Kidney epithelial cell (primary cell): ENCODE measurements around the gene KIF18B. TPM values are rescaled to one million over a fixed set of nuclear protein-coding genes. Genes with fewer than 3 reads are reported as not detected.

ENCODE experiments used
- DNase-seq: peaks from one replicate; pipeline ENCODE4 v3.0.0-alpha.2; 2010; ENCODE audit warnings: low read depth
- H3K27me3 ChIP-seq: 2 replicates; pipeline ENCODE4 v1.6.0; 2011; ENCODE audit warnings: low read length; ENCODE audit not compliant: control insufficient read depth, insufficient read depth
- H3K36me3 ChIP-seq: 2 replicates; pipeline ENCODE4 v1.5.1; 2011; ENCODE audit warnings: low read length; ENCODE audit not compliant: control insufficient read depth, insufficient read depth
- H3K4me3 ChIP-seq: 2 replicates; pipeline ENCODE4 v1.5.1; 2011; ENCODE audit warnings: low read depth, mild to moderate bottlenecking, control low read depth, low read length
- CTCF ChIP-seq: IDR thresholded peaks from 2 replicates; pipeline ENCODE4 v1.5.1; 2011; ENCODE audit warnings: mild to moderate bottlenecking, moderate library complexity, low read length, control low read depth, inconsistent platforms; ENCODE audit not compliant: insufficient read depth, poor library complexity, severe bottlenecking
- total RNA-seq: library from RNA; depleted of rRNA; stranded (reverse); fragments of >200 nt; gene quantifications from 2 replicates; pipeline ENCODE4 v1.2.3, GENCODE V29; 2015

The KIF18B gene
- total RNA-seq, 1 donor from 2014 or later: 1.4 TPM

DNA sequence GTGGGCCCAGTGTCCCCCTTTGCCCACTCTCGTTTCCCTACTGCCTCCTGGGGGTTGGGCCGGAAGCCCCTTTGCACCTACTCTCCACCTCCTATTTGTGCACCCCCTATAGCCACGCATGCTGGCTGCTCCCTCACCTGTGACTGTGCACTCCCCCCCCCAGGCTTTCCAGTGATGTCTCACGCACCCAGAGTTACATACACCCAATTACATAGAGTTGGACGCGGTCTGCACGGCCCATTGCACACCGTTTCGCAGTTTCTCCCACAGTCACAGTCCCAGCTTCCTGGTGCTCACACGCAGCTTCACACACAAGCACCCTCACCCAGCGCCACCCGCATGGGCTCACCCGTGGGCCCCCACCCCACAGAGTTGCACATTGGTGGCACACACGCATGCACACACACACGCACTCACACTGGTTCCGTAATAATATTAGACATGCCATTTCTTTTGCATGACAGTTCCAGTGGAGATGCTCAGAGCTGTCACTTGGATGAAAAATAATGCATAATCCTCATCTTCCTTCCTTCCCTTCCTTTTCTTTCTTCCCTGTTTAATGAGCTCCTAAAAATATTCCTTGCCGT, 42.1 kb upstream of the KIF18B start:
- peaks cover 4% of the 10 kb centered on the region for H3K27me3 ChIP-seq
- DNase-seq: no peak
- H3K36me3 ChIP-seq: no peaks in the 10 kb centered on the region
- no peak for TF ChIP-seq CTCF
- no peak overlapping the region for H3K4me3 ChIP-seq

- no peak for TF ChIP-seq CTCF
- Histone ChIP-seq H3K4me3 (no peak overlapping the region), H3K27me3 (peaks cover 4% of the 10 kb centered on the region), H3K36me3 (no peaks in the 10 kb centered on the region)
- no peak for DNase-seq
Measured at GRCh38 chr17:44988044-44988942, 40.7 kb upstream of the KIF18B start.

DNA sequence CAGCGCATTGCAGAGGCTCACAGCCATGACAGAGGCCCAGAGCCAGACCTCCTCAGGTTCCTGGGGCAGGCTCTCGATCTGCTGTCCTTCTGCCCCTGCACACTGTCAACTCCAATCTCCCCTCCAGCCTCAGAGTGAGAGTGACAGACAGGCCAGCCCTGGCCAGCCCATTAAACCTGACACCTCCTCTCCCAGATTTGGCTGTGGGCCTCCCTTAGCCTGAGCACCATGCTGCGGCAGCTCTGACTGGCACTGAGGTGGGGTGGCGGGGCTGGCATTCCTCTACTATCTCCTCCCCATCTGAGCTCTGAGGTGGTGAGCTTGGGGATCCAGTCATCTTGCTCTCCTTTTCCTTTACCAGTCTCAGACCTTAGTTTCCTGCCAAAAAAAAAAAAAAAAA, 36.0 kb upstream of the KIF18B start:
- Histone ChIP-seq H3K4me3 (no peak overlapping the region), H3K27me3 (peaks cover 2% of the 10 kb centered on the region), H3K36me3 (no peaks in the 10 kb centered on the region)
- no peak for TF ChIP-seq CTCF
- no peak for DNase-seq

DNA sequence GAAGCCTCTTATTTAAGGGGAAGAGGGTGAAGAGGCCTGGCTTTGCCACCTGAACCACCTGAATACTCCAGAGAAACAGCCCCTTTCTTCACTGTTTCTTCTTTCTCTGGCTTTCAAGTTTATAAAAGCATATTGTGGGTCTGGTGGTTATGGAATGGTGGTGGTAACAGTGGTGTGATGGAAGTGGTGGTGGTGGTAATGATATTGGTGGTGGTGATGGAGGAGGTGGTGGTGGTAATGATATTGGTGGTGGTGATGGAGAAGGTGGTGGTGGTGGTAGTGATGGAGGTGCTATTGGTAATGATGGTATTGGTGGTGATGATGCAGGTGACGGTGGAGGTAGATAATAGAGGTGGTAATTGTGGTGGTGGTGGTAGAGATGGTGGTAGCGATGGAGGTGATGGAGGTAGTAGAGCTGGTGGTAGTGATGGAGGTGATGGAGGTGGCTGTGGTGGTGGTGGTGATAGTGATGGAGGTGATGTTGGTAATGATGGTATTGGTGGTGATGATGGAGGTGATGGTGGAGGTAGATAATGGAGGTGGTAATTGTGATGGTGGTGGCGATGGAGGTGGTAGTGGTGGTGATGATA, 34.6 kb upstream of the KIF18B start:
- Histone ChIP-seq H3K27me3 (peaks cover 10% of the 10 kb centered on the region), H3K36me3 (no peaks in the 10 kb centered on the region), H3K4me3 (no peak overlapping the region)
- no peak for DNase-seq
- TF ChIP-seq CTCF: no peak

DNA sequence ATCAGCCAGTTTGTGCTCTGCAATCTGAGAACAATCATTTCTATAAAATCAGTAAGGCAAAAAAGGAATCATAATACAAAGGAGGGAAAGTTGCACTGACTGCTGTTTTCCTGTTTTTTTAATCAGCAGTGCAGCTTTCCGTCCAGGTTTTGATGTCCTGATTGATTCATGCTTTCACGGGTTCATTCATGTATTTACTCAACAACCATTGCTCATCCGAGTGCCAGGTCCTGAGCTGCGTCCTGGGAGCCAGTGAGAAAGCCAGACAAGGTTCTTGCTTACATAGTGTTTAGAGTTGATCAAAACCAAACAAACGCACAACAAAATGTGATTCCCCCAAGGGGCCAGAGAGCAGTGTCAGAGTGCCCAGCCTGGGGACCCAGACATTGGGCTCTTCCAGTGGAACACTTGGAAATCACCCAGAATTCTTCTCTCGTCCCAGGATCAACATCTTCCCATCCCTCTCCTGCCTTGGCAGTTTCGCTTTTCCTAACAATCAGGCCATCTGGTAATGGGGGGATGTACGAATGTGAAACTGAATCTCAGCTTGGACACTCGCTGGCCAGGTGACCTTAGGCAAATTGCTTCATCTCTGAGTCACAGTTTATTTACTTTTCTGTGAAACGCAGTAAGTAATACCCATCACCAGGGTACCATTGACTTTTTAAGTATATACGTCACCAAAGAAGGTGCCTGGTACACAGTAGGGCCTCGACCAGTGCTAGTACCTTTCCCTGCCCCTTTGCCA, 33.8 kb upstream of the KIF18B start:
- no peak for TF ChIP-seq CTCF
- no peaks in the 10 kb centered on the region for H3K36me3 ChIP-seq
- DNase-seq: peak; percentile 48
- no peak overlapping the region for H3K4me3 ChIP-seq
- H3K27me3 ChIP-seq: peaks cover 13% of the 10 kb centered on the region
